Measurements from ENCODE around the gene PARVA.
A peak's percentile ranks its signal among the peaks of the same experiment; 100 is the strongest.
"Not testable (repeated sequence)": the region's sequence is repeated elsewhere in the genome, so short reads cannot be mapped to it uniquely, and the experiment has no call there.

The PARVA gene, protein sequence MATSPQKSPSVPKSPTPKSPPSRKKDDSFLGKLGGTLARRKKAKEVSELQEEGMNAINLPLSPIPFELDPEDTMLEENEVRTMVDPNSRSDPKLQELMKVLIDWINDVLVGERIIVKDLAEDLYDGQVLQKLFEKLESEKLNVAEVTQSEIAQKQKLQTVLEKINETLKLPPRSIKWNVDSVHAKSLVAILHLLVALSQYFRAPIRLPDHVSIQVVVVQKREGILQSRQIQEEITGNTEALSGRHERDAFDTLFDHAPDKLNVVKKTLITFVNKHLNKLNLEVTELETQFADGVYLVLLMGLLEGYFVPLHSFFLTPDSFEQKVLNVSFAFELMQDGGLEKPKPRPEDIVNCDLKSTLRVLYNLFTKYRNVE

DNA sequence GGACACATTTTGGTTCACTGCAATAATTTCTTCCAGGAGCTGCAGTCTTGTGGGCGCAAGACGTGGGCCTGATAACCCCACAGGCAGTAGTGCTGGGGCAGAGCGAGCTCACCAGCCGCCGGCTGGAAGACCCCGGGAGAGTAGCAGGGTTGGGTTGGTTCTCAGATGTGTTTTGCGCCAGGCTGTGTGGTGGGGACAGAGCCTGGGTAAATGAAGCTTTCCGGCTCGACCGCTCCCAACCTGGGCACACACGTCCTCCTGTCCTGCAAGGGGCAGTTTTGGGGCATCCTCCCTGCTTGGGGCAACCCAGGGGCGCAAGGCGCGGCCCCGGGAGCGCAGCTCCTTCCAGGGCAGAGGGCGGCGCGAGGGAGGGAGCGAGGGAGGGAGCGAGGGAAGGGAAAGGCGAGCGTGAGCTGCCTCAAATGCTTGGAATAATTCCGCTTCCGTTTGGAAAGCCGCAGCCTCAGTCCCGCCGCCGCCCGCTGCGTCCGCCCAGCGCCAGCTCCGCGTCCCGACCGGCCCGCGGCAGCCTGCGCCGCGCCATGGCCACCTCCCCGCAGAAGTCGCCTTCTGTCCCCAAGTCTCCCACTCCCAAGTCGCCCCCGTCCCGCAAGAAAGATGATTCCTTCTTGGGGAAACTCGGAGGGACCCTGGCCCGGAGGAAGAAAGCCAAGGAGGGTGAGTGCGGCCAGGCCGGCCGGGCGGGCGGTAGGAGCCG is at the start of gene PARVA:
TSS of gene PARVA (plus strand) at position 466 of the 718 bp plus-strand sequence. CDS start at position 543, 77 bp downstream.
- no peak for DNase-seq (ENCODE audit: low spot score)

DNA sequence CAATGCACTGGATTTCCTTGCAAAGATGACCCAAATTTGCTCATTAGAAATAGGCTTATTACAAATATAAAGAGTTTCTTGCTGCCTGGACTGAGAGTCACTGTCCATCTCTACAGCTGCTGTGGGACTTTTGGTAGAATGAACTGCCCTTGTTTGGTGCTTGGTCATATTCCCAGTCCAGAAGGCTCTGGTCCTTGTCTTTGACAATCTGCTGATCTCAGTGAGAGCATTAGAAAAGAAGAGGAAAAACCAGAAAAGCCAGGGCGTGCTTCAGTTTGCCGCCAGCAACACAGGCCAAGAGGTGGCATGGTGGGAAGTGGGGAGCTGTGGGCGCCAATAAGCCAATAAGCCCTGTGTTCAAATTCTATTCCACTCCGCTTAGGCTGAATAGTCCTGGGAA is 48.2 kb upstream of the PARVA start:
- DNase-seq (ENCODE audit: low spot score): no peak

DNA sequence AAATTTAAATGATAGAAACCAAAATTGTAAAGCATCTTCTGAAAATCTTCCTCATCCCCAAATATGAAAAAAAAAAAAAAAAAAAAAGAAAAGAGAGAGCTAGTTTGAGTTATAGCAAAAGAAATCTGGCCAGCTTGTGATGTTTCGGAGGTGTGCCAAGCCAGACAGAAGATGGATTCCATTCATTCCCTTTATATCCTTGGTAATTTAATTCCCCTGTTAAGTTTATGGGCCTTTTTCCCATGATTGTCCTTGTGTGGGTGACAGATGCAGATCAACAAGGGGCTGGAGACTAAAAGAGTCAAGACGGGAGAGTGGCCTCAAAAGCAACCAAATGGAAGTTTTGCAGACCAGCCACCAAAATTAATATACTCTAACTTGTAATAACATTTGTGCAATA is 47.6 kb upstream of the PARVA start:
- no peak for DNase-seq (ENCODE audit: low spot score)

DNA sequence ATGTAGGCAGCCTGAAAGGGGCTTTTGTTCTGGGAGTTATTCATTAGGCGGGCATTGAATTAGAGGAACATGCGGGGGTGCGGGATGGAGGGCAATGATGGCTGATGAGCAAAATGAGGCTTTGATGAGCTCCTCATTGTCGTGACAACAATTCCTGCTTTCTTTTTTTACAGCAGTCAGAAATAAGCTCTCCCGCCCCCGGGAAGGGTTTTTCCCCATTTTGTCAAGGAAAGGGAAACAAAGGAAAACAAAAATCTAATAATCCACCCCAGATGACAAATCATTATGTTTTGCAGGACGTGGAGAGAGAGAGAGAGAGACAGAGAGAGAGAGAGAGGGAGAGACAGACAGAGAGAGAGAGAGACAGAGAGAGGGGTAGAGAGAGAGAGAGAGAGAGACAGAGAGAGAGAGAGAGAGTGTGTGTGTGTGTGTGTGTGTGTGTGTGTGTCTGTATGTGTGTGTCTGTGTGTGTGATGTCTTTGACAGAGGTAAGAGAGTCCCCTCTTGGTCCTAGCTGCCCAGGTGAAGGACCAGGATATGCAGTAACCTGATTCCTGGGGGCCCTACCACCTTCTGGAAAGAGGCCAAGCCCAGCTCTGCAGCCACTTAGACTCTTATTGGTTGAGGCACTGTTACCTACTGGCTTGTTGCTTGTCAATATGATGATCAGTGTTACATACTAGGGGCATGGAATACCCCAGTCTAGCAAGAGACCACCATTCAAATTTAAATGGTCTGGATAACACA is 46.7 kb upstream of the PARVA start:
- no peak for DNase-seq (ENCODE audit: low spot score)

DNA sequence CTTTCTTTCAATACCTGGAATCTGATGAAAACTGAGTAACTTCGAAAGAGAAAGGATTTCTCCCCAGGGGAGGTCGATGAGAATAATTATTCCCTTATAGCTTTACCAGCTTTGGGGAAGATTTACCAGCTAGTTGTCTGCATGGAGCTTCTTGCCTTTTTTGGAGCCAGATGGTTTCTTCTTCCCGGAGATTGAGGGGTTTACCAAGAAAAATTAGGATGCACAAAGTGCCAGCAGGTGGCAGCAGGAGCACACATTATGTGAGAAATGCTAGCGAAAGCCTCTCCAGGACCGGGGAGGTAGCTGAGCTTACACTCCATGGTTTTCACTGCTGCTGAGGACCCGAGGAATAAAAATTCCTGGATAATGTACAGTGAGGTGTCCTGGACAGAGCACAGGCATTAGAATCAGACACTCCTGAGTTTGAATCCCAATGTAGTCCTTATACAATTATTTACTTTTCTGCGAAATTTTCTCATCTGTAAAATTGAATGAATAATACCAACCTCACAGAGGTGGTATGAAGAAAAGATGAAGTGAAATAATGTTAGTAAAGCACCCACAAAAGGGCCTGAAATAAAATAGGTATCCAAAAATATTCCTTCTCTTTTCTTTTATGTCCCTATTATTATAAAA is 46.0 kb upstream of the PARVA start:
- DNase-seq (ENCODE audit: low spot score): peak; percentile 69

DNA sequence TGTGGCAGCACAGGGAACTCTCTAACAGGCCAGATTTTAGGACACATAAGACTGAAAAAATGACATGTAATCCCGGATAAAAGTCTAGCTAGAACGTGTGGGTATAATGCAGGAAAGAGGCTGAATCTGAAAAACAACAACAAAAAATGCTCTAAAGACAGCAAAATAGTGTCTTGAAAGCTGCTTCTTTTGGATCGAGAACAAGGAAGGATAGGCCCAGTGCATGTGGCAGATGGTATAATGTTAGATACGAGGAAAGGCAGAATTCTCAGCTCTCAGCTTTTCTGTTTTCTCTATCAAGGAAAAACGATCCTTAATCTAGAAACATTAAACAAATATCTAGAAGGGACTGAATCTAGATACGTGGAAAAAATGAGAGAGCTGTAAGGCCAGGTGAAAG is 33.8 kb upstream of the PARVA start:
- no peak for DNase-seq (ENCODE audit: low spot score)

DNA sequence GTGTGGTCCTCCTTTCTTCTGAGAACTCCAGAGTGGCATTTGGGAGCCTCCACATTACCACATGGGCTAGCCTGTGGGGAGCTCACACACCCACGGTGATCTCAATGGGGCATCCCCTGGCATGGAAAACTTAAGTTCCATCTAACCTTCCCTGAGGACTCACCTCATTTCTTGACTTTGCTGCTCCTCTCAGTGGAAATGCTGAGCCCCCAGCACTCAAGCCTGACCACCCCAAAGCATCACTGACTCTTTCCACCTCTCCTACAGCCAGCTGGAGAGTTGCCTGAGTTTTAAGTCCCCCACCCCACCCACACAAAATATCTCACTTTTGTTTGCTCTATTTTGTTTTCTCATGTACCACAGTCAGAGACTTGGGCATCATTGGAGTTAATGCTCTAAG is 23.8 kb upstream of the PARVA start:
- DNase-seq (ENCODE audit: low spot score): no peak

DNA sequence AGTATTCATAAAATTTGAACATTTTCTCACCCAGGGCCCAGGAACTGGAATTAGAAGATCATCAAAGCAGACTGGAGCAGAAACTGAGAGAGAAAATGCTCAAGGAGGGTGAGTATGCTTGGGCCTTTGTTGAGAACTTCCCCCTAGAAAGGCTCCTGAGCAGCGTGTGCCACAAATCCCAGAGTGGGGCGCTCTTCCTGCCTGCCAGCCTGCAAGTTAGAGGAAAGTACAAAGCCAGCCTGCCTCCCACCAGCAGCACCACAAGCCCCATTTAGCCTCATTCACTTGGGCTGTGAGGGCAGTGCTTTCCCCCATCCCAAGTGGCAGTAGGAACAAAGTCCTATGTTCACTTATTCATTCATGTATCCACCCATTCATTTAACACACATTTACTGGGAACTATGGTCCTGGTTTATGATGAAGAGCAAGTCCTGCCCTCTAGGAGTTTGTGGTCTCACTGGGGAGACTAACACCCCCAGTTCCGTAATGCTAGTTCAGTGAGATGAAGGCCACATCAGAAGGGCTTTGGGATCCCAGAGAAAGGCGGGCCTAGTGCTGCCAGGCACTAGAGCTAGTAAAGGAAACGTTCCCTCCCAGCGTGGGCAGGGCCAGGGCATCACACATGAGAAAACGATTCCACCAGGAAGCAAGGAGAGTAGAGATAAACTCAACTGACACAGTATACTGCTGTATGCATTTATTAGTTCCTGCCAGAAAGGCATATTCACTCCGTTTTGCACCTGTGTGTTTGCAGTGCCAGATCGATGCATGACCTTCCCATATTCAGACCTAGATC is 22.4 kb upstream of the PARVA start:
- DNase-seq (ENCODE audit: low spot score): no peak

DNA sequence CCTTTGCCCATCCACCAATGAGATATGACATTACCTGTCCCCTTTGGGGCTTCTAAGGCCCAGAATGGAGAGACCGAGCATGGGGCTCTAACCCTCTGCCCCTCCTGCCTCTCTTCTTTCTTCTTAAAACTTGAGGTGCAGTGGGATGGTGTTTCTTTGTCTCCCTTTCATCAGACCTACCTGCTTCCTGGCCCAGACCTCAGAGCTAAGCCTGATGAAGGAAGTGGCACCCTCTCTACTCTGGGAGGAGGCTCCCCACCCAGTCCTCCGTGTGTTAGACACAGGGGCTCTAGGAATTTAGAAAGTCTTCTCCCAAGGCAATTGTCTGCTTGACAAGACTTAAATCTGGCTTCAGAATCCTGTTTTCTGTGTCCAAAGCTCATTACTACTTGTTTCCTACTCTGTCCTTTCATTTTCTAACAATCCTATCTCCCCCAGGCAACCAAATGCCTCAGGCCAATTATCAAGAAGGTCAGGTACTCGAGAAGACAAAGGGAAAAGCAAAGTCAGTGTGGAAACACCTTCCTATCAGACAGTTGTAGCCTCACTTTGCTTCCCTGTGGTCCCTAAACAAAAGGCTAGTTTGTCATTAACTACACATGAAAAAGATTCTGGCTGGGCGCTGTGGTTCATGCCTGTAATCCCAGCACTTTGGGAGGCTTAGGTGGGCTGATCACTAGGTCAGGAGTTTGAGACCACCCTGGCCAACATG is 20.3 kb upstream of the PARVA start:
- peak; percentile 42 for DNase-seq (ENCODE audit: low spot score)

DNA sequence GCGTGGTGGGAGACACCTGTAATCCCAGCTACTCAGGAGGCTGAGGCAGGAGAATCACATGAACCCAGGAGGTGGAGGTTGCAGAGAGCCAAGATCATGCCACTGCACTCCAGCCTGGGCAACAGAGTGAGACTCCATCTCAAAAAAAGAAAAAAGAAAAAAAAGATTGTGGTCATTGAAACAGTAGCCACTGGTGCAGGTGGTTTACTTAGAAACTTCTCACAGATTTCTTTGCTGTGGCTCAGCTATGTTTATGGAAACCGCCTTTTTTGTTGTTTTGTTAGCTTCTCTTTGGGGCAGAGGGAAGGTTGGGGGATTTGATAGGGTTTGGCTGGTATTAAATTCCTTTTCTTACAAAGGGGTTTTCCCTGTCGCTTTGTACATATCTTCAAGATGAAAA is 19.7 kb upstream of the PARVA start:
- DNase-seq (ENCODE audit: low spot score): not testable (repeated sequence)

DNA sequence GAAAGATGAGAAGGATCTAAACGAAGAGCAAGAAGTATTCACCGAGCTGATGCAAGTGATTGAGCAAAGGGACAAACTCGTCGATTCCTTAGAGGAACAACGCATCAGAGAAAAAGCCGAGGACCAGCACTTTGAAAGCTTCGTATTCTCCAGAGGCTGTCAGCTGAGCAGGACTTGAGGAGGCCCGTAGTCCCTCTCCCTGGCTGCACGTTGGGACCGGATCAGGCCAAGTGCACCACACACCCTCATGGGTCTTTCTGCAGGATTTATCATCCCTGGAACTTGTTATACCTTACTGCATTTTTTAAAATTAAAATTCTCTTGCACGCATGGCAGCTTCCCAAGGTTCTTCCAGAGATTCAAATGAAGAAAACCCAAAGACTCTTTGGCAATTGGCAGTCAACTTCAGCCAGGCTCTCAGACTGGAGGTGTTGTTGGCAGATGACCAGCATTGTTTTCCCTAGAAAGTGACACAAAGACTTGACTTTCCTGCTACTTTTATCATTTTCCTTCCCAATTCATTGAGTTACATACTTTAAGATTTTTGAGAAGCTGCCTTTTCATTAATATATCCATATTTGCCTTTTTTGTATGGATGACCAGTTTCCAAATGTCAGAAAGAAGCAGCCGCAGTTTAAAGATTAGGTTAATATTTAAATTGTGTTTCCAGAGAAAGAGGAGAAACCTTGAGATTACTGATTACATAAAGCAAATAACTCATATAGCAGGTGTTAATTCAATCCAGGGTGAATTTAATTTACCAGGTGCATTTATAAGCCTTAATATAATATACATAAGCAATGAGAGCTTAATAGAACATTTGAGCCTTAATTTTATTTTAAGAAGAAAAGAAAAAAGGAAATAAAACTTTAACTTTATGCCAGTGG is 18.8 kb upstream of the PARVA start:
- DNase-seq (ENCODE audit: low spot score): no peak

DNA sequence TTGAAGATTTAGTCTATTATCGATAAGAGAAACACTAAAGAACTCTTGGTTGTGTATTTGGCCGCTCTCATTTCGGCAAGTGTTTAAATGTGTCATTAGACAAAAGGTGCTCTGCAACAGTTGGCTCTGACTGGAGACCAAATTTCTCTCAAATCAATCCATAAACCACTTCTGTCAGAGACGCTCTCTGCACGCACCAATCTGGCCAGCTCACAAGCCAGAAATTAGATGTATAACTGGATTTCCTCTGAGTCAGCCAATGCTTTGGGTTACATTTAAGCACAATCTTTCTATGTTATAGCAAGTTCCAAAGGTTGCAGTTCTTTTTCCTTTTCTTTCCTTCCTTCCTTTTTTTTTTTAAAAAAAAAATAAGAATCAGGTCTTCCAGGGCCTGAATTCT is 17.6 kb upstream of the PARVA start:
- no peak for DNase-seq (ENCODE audit: low spot score)

DNA sequence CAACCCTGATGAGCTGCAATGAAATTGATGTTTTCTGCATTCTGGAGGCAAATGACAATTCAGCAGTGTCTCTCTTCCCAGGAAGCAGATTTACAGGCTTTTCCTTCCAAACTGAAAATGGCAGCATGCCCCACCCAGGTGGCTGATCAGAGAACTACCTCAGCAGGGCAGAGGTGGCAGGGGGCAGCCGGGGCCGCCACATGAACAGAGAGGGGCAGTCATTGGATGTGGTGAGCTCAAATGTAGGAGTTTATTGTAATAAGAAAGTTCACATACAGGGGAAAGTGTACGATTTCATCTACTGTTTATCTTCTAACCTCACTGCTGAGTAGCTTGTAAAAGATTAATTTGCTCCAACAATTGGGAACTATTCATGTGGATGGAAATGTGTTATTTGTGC is 15.7 kb upstream of the PARVA start:
- DNase-seq (ENCODE audit: low spot score): no peak

DNA sequence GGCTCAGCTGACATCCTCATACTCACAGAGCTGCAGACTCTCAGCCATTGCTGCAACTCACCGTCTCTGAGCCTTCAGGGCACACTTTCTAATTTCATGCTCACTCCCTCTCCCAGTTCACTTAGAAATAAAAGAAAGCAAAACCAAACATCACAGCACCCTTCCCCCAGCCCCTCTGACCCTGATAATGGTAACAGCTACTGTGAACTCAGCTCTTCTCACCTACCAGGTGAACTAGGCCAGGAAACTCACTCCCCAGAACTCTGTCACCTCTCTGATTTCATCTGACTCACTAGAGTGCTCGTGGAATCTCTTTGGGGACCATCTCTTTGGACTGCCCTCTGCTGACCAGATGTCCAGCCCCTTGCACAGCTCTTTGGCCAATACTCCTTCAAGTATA is 14.5 kb upstream of the PARVA start:
- peak; percentile 16 for DNase-seq (ENCODE audit: low spot score)

DNA sequence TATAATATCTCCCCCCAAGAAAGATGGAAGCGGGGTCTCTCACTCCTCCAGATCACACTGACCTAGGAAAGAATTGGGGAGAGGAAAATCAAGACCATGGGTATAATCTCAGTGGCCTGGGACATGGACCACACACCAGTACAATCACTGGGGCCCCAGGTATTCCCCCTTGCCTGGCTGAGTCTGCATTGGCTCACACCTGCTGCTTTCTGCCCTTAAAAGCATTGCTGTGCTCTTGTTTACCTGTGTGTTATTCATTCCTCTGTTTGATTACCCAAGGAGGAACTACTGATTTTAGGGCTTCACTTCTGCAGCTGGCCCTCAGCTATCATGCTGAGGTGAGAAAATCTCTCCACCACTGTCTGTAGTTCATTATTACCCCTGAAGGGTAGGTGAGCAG is 14.0 kb upstream of the PARVA start:
- DNase-seq (ENCODE audit: low spot score): no peak

DNA sequence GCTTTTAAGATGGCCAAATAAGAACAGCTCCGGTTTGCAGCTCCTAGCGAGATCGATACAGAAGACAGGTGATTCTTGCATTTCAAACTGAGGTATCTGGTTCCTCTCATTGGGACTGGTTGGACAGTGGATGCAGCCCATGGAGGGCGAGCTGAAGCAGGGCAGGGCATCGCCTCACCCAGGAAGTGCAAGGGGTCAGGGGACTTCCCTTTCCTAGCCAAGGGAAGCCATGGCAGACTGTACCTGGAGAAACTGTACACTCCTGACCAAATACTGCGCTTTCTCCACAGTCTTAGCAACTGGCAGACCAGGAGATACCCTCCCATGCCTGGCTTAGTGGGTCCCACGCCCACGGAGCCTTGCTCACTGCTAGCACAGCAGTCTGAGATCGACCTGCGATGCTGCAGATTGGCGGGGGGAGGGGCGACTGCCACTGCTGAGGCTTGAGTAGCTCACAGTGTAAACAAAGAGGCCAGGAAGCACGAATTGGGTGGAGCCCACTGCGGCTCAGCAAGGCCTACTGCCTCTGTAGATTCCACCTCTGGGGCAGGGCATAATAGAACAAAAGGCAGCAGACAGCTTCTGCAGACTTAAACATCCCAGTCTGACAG is 11.3 kb upstream of the PARVA start:
- peak; percentile 78 for DNase-seq (ENCODE audit: low spot score)

DNA sequence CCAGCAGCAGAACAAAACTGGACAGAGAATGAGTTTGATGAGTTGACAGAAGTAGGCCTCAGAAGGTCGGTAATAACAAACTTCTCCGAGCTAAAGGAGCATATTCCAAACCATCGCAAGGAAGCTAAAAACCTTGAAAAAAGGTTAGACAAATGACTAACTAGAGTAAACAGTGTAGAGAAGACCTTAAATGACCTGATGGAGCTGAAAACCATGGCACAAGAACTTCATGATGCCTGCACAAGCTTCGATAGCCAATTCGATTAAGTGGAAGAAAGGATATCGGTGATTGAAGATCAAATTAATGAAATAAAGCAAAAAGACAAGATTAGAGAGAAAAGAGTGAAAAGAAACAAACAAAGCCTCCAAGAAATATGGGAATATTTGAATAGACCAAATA is 10.3 kb upstream of the PARVA start:
- DNase-seq (ENCODE audit: low spot score): not testable (repeated sequence)

DNA sequence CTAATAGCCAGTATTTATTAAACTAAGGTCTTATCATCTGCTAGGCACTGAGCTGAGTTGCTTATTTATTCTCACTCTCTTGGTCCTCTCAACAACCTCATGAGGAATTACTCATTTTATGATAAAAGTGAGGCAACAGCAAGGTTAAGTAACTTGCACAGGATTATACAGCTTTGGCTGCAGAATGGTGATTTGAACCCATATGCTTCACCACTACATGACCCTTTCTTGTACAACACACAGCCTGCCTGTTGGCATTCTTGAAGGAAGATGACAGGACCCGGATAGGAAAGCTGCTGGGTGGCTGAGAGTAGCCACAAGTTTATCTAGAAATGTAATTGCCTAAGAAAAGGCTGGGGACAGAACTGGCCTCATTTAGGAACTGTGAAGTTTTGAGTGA is 5.3 kb upstream of the PARVA start:
- DNase-seq (ENCODE audit: low spot score): no peak

DNA sequence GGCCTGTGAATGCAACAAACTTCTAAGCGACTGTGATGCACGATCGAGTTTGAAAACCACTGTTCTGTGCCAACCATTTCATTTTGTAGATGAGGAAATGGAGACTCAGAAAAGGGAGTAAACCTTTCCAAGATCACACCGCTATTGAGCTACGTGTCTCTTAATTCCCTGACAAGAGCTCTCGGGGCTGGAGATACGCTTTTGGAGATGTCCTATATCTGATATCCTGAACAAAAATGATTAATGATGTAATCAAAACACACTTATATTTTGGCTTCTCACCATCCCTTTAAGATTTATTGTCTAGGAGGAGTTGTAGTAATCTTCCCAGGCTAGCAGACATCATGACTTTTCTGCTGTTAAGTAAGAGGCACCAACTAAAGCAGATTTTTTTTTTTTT is 1.7 kb upstream of the PARVA start:
- no peak for DNase-seq (ENCODE audit: low spot score)

Data from CD4-positive, alpha-beta T cell treated with Interleukin-6 at 100 ng/mL for 8 hours (primary cell).